ENCODE data around the gene NLRP1.
A peak's percentile ranks its signal among the peaks of the same experiment; 100 is the strongest.

DNA sequence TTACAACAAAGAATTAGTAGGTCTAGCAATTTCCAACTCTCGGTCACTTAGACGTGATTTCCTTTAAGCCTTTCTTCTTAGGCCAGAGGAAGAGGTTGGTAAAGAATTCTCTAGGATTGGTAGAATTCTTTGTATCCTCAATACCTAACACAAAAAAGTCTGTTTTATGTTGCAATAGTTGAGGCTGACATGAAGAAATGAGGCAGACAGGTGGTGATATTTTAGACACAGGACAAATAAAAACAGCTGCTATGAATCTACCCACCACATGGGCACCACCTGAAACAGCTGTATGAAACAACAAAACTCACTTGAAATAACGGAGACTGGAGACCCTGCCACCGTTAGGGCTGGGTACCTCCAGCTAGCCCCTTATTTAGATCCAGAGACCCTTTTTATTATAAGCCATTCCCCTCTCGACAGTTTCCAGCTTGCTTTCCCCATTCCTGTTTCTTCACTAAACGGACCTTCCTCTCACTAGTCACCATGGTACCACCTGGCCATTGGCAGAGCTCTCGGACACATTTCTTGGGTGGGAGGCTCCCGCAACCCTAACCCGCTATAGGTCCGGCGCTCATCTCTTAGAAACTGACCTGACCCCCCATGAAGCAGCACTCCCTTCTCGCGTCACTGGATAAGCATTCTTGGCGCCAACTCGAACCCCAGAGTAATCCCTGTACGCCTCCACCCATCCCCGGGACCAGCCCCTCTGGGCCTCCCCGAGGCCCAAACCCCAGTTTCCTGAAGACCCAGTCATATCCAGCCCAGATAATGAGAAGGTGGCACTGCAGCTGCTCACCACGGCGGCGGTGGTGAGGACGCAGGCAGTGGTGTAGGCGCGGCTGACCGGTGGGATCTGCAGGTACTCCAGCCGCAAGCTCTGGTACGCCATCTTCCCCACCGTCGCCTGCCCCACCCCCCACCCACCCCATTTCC, 98.8 kb downstream of the NLRP1 start, which contains the start of gene DERL2:
- TF ChIP-seq, protein P1, sequence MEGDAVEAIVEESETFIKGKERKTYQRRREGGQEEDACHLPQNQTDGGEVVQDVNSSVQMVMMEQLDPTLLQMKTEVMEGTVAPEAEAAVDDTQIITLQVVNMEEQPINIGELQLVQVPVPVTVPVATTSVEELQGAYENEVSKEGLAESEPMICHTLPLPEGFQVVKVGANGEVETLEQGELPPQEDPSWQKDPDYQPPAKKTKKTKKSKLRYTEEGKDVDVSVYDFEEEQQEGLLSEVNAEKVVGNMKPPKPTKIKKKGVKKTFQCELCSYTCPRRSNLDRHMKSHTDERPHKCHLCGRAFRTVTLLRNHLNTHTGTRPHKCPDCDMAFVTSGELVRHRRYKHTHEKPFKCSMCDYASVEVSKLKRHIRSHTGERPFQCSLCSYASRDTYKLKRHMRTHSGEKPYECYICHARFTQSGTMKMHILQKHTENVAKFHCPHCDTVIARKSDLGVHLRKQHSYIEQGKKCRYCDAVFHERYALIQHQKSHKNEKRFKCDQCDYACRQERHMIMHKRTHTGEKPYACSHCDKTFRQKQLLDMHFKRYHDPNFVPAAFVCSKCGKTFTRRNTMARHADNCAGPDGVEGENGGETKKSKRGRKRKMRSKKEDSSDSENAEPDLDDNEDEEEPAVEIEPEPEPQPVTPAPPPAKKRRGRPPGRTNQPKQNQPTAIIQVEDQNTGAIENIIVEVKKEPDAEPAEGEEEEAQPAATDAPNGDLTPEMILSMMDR (IDR thresholded peaks at IDR 0.05; ENCODE audit: extremely low read depth in 1 of 2, insufficient read depth in 1 of 2, low read depth in 1 of 2, low read length in 2 of 2) = no peak
- TF ChIP-seq POLR2AphosphoS5 (IDR thresholded peaks at IDR 0.05; ENCODE audit: insufficient read depth, low read depth, low read length) = peak; percentile 64
- TF ChIP-seq, protein P2, sequence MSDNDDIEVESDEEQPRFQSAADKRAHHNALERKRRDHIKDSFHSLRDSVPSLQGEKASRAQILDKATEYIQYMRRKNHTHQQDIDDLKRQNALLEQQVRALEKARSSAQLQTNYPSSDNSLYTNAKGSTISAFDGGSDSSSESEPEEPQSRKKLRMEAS (IDR thresholded peaks at IDR 0.05; ENCODE audit: insufficient read depth, insufficient read length) = no peak

All from endothelial cell of umbilical vein (primary cell).